Measurements from ENCODE around the gene CD109. TPM values are rescaled to one million over a fixed set of nuclear protein-coding genes. Genes with fewer than 3 reads are reported as not detected.

CD109 gene
- polyA plus RNA-seq, 1 donor from 2014 or later = 0.07 TPM

DNA sequence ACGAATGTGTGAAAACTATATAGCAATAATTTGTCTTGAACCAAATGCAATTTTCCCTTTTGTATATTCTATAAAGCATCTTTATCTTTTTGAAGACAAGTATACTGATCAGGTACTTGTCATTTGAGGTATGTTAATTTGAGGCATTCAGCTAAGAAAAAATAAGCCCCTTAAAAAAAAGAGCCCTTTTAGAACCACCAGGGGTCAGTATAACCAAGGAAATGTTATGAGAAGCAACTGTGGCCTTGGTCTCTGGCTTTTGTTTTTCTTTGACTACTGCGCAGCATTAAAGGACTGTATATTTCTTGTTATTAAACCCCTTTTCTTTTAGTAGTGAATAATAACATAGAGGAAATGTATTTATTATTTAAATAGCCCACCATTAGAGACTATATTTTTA is 43.1 kb downstream of the CD109 start:
- Histone ChIP-seq H4K20me1 (ENCODE audit: insufficient read depth) (no peaks in the 10 kb centered on the region), H3K4me3 (ENCODE audit: low read length) (no peak overlapping the region), H3K9ac (ENCODE audit: low read length) (no peak overlapping the region), H3K9me2 (ENCODE audit: insufficient read depth, low read length) (no peaks in the 10 kb centered on the region), H3K9me3 (ENCODE audit: low read length) (no peaks in the 10 kb centered on the region), H3F3A (ENCODE audit: insufficient read depth, low read length, poor library complexity, severe bottlenecking) (no peaks in the 10 kb centered on the region), H3K79me2 (replicated peaks; ENCODE audit: insufficient read depth, low read length) (no peaks in the 10 kb centered on the region), H3K27ac (ENCODE audit: low read length) (no peak overlapping the region), H2AFZ (ENCODE audit: low read depth, low read length) (no peak overlapping the region), H3K4me2 (ENCODE audit: low read length) (no peak overlapping the region), H3K27me3 (ENCODE audit: insufficient read depth, low read depth, low read length) (no peaks in the 10 kb centered on the region), H3K36me3 (ENCODE audit: insufficient read depth, low read length) (no peaks in the 10 kb centered on the region)
- TF ChIP-seq RAD21 (conservative IDR thresholded peaks at IDR 0.05) = peak; percentile 94
- TF ChIP-seq SMC3 (conservative IDR thresholded peaks at IDR 0.05; ENCODE audit: poor library complexity) = peak; percentile 96
- no peak for TF ChIP-seq MXI1 (conservative IDR thresholded peaks at IDR 0.05; ENCODE audit: poor library complexity, severe bottlenecking)
- TF ChIP-seq EP300 (conservative IDR thresholded peaks at IDR 0.05; ENCODE audit: poor library complexity, severe bottlenecking) = no peak
- TF ChIP-seq, protein P1, sequence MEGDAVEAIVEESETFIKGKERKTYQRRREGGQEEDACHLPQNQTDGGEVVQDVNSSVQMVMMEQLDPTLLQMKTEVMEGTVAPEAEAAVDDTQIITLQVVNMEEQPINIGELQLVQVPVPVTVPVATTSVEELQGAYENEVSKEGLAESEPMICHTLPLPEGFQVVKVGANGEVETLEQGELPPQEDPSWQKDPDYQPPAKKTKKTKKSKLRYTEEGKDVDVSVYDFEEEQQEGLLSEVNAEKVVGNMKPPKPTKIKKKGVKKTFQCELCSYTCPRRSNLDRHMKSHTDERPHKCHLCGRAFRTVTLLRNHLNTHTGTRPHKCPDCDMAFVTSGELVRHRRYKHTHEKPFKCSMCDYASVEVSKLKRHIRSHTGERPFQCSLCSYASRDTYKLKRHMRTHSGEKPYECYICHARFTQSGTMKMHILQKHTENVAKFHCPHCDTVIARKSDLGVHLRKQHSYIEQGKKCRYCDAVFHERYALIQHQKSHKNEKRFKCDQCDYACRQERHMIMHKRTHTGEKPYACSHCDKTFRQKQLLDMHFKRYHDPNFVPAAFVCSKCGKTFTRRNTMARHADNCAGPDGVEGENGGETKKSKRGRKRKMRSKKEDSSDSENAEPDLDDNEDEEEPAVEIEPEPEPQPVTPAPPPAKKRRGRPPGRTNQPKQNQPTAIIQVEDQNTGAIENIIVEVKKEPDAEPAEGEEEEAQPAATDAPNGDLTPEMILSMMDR (IDR thresholded peaks at IDR 0.05; ENCODE audit: poor library complexity, severe bottlenecking) = peak; percentile 90

DNA sequence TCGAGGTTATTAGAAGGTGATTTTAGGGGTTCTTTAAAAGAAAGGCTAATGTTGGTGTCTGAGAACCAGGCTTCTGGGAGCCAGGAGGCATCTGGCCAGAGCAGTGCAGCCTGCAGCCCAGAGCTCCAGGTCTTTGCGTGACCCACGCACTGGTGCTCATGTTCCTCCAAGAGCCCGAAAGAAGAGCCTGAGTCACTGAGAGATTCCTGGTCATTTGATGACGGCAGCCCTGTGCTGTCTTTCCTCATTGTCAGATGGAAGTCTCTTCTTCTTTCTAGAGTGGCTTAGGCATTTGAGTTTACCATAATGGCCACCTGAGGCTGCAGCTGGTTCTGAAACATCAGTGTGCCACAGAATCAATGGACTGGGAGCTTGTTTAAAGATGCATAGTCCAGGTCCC is 46.4 kb downstream of the CD109 start:
- no peak for TF ChIP-seq TAF1 (IDR thresholded peaks at IDR 0.05; ENCODE audit: low read depth)
- TF ChIP-seq POLR2AphosphoS5 (IDR thresholded peaks at IDR 0.05) = no peak
- no peak for TF ChIP-seq MXI1 (conservative IDR thresholded peaks at IDR 0.05; ENCODE audit: poor library complexity, severe bottlenecking)
- TF ChIP-seq EP300 (conservative IDR thresholded peaks at IDR 0.05; ENCODE audit: poor library complexity, severe bottlenecking) = no peak
- no peak for TF ChIP-seq RAD21 (conservative IDR thresholded peaks at IDR 0.05)
- TF ChIP-seq SMC3 (conservative IDR thresholded peaks at IDR 0.05; ENCODE audit: poor library complexity) = no peak
- no peak for TF ChIP-seq EZH2 (IDR thresholded peaks at IDR 0.05; ENCODE audit: borderline replicate concordance, insufficient read depth, low read length, poor library complexity, severe bottlenecking)
- TF ChIP-seq, protein P2, sequence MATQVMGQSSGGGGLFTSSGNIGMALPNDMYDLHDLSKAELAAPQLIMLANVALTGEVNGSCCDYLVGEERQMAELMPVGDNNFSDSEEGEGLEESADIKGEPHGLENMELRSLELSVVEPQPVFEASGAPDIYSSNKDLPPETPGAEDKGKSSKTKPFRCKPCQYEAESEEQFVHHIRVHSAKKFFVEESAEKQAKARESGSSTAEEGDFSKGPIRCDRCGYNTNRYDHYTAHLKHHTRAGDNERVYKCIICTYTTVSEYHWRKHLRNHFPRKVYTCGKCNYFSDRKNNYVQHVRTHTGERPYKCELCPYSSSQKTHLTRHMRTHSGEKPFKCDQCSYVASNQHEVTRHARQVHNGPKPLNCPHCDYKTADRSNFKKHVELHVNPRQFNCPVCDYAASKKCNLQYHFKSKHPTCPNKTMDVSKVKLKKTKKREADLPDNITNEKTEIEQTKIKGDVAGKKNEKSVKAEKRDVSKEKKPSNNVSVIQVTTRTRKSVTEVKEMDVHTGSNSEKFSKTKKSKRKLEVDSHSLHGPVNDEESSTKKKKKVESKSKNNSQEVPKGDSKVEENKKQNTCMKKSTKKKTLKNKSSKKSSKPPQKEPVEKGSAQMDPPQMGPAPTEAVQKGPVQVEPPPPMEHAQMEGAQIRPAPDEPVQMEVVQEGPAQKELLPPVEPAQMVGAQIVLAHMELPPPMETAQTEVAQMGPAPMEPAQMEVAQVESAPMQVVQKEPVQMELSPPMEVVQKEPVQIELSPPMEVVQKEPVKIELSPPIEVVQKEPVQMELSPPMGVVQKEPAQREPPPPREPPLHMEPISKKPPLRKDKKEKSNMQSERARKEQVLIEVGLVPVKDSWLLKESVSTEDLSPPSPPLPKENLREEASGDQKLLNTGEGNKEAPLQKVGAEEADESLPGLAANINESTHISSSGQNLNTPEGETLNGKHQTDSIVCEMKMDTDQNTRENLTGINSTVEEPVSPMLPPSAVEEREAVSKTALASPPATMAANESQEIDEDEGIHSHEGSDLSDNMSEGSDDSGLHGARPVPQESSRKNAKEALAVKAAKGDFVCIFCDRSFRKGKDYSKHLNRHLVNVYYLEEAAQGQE (IDR thresholded peaks at IDR 0.05; ENCODE audit: borderline replicate concordance) = no peak
- TF ChIP-seq, protein P1 (IDR thresholded peaks at IDR 0.05; ENCODE audit: poor library complexity, severe bottlenecking) = no peak
- Histone ChIP-seq H3K36me3 (ENCODE audit: insufficient read depth, low read length) (no peaks in the 10 kb centered on the region), H3F3A (ENCODE audit: insufficient read depth, low read length, poor library complexity, severe bottlenecking) (no peaks in the 10 kb centered on the region), H3K9ac (ENCODE audit: low read length) (no peak overlapping the region), H3K79me2 (replicated peaks; ENCODE audit: insufficient read depth, low read length) (no peaks in the 10 kb centered on the region), H3K27me3 (ENCODE audit: insufficient read depth, low read depth, low read length) (no peaks in the 10 kb centered on the region), H3K9me3 (ENCODE audit: low read length) (no peaks in the 10 kb centered on the region), H3K4me2 (ENCODE audit: low read length) (no peak overlapping the region), H3K4me3 (ENCODE audit: low read length) (no peak overlapping the region), H4K20me1 (ENCODE audit: insufficient read depth) (no peaks in the 10 kb centered on the region), H3K27ac (ENCODE audit: low read length) (no peak overlapping the region), H3K9me2 (ENCODE audit: insufficient read depth, low read length) (no peaks in the 10 kb centered on the region), H2AFZ (ENCODE audit: low read depth, low read length) (no peak overlapping the region)
